ENCODE data around the gene DNAH8.
"Not testable (repeated sequence)": the region's sequence is repeated elsewhere in the genome, so short reads cannot be mapped to it uniquely, and the experiment has no call there.

The DNAH8 gene

DNA sequence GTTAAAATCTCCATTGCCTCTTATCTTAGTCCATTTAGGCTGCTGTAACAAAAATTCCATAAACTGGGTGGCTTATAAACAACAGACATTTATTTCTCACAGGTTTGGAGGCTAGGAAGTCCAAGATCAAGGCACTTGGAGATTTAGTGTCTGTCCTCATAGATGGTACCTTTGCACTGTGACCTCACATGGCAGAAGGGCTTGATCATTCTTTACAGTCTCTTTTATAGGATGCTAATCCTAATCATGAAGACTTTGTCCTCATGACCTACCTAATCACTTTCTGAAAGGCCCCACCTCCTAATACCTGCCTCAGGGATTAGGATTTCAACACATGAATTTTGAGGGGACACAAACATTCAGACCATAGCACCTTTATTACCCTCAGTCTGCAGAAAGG lies 18.8 kb upstream of the DNAH8 start:
- Histone ChIP-seq H3K23ac (ENCODE audit: low read length) (no peak overlapping the region), H2AFZ (ENCODE audit: insufficient read depth, low read length, poor library complexity) (no peak overlapping the region), H2BK120ac (ENCODE audit: insufficient read depth, low read length, poor library complexity) (no peak overlapping the region), H2BK5ac (ENCODE audit: low read depth, low read length, poor library complexity) (no peak overlapping the region), H3K4me1 (ENCODE audit: control insufficient read depth in 1 of 2, insufficient read depth in 2 of 2, low read length in 2 of 2) (no peaks in the 10 kb centered on the region), H4K8ac (ENCODE audit: low read depth, low read length) (no peak overlapping the region), H3K9ac (ENCODE audit: low read length) (no peak overlapping the region), H3K4ac (ENCODE audit: low read depth, low read length) (no peak overlapping the region), H3K4me3 (ENCODE audit: low read depth, low read length) (no peak overlapping the region), H3K9me3 (ENCODE audit: insufficient read depth, low read depth, low read length) (no peaks in the 10 kb centered on the region), H3K18ac (ENCODE audit: low read length) (no peak overlapping the region), H2BK12ac (ENCODE audit: low read length) (no peak overlapping the region), H3K36me3 (ENCODE audit: control insufficient read depth in 1 of 2, insufficient read depth in 2 of 2, low read length in 2 of 2) (peaks cover 2 to 3% of the 10 kb centered on the region in 2 experiments), H3K79me2 (ENCODE audit: control insufficient read depth, insufficient read depth, low read length, poor library complexity) (no peaks in the 10 kb centered on the region), H3K27me3 (ENCODE audit: insufficient read depth, low read length) (no peaks in the 10 kb centered on the region), H2AK5ac (ENCODE audit: low read length) (no peak overlapping the region), H3K27ac (ENCODE audit: low read depth, low read length) (no peak overlapping the region), H4K91ac (ENCODE audit: low read depth, low read length) (no peak overlapping the region), H3K79me1 (ENCODE audit: low read length) (no peaks in the 10 kb centered on the region), H3K14ac (ENCODE audit: low read length) (no peak overlapping the region), H4K12ac (ENCODE audit: low read depth, low read length) (no peak overlapping the region), H3K4me2 (ENCODE audit: low read length) (no peak overlapping the region)
- DNase-seq: no peak

GRCh38 chr6:38697846-38698245 lies 17.3 kb upstream of the DNAH8 start:
- H2AK5ac ChIP-seq (ENCODE audit: low read length): no peak overlapping the region
- no peak overlapping the region for H4K8ac ChIP-seq (ENCODE audit: low read depth, low read length)
- no peak overlapping the region for H2BK120ac ChIP-seq (ENCODE audit: insufficient read depth, low read length, poor library complexity)
- no peaks in the 10 kb centered on the region for H3K27me3 ChIP-seq (ENCODE audit: insufficient read depth, low read length)
- H3K4me2 ChIP-seq (ENCODE audit: low read length): no peak overlapping the region
- H3K27ac ChIP-seq (ENCODE audit: low read depth, low read length): no peak overlapping the region
- peaks cover 2 to 3% of the 10 kb centered on the region in 2 experiments for H3K36me3 ChIP-seq (ENCODE audit: control insufficient read depth in 1 of 2, insufficient read depth in 2 of 2, low read length in 2 of 2)
- no peak overlapping the region for H3K4ac ChIP-seq (ENCODE audit: low read depth, low read length)
- H3K79me2 ChIP-seq (ENCODE audit: control insufficient read depth, insufficient read depth, low read length, poor library complexity): peaks cover 5% of the 10 kb centered on the region
- no peak overlapping the region for H2BK12ac ChIP-seq (ENCODE audit: low read length)
- no peaks in the 10 kb centered on the region for H3K4me1 ChIP-seq (ENCODE audit: control insufficient read depth in 1 of 2, insufficient read depth in 2 of 2, low read length in 2 of 2)
- no peak overlapping the region for H3K4me3 ChIP-seq (ENCODE audit: low read depth, low read length)
- no peak for DNase-seq
- H4K12ac ChIP-seq (ENCODE audit: low read depth, low read length): no peak overlapping the region
- no peak overlapping the region for H2AFZ ChIP-seq (ENCODE audit: insufficient read depth, low read length, poor library complexity)
- H3K14ac ChIP-seq (ENCODE audit: low read length): no peak overlapping the region
- H3K79me1 ChIP-seq (ENCODE audit: low read length): peaks cover 5% of the 10 kb centered on the region
- no peaks in the 10 kb centered on the region for H3K9me3 ChIP-seq (ENCODE audit: insufficient read depth, low read depth, low read length)
- no peak overlapping the region for H3K23ac ChIP-seq (ENCODE audit: low read length)
- WGBS (ENCODE audit: extremely low coverage, insufficient coverage, insufficient read length): no CpG with 5 or more reads among the region's 3 CpGs
- no peak overlapping the region for H3K9ac ChIP-seq (ENCODE audit: low read length)
- no peak overlapping the region for H4K91ac ChIP-seq (ENCODE audit: low read depth, low read length)
- no peak overlapping the region for H2BK5ac ChIP-seq (ENCODE audit: low read depth, low read length, poor library complexity)
- no peak overlapping the region for H3K18ac ChIP-seq (ENCODE audit: low read length)

GRCh38 chr6:38699702-38700101 lies 15.4 kb upstream of the DNAH8 start:
- H4K91ac ChIP-seq (ENCODE audit: low read depth, low read length); H3K4me3 ChIP-seq (ENCODE audit: low read depth, low read length); H3K27me3 ChIP-seq (ENCODE audit: insufficient read depth, low read length); H3K79me1 ChIP-seq (ENCODE audit: low read length); DNase-seq; H2BK12ac ChIP-seq (ENCODE audit: low read length); H3K79me2 ChIP-seq (ENCODE audit: control insufficient read depth, insufficient read depth, low read length, poor library complexity); H3K14ac ChIP-seq (ENCODE audit: low read length); H3K27ac ChIP-seq (ENCODE audit: low read depth, low read length); H3K9me3 ChIP-seq (ENCODE audit: insufficient read depth, low read depth, low read length); H2AFZ ChIP-seq (ENCODE audit: insufficient read depth, low read length, poor library complexity); H3K4ac ChIP-seq (ENCODE audit: low read depth, low read length); H2BK120ac ChIP-seq (ENCODE audit: insufficient read depth, low read length, poor library complexity); H3K9ac ChIP-seq (ENCODE audit: low read length); H3K36me3 ChIP-seq (ENCODE audit: control insufficient read depth in 1 of 2, insufficient read depth in 2 of 2, low read length in 2 of 2); H3K23ac ChIP-seq (ENCODE audit: low read length); H4K12ac ChIP-seq (ENCODE audit: low read depth, low read length); H2BK5ac ChIP-seq (ENCODE audit: low read depth, low read length, poor library complexity); H2AK5ac ChIP-seq (ENCODE audit: low read length); H4K8ac ChIP-seq (ENCODE audit: low read depth, low read length); H3K4me1 ChIP-seq (ENCODE audit: control insufficient read depth in 1 of 2, insufficient read depth in 2 of 2, low read length in 2 of 2); H3K18ac ChIP-seq (ENCODE audit: low read length); H3K4me2 ChIP-seq (ENCODE audit: low read length): not testable (repeated sequence)
- WGBS (ENCODE audit: extremely low coverage, insufficient coverage, insufficient read length): no CpG with 5 or more reads among the region's 3 CpGs

DNA sequence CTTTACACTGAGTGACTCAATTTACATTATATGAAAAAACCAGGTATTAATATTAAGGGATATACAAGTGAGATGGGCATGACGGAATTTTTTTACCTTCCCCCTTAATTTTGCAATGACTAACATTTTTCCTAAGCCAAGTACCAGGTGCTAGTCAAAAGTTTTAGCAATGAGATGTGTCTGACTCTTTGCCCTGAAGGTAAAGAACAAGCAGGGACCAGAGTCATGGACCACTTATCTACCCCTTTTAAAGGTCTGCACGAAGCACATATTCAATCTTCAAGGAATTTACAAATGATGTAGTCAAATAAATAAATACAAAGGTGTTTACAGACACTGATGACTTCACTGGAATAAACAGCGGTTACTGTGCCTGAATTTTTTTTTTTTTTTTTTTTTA lies 13.6 kb upstream of the DNAH8 start:
- H4K12ac ChIP-seq (ENCODE audit: low read depth, low read length): no peak overlapping the region
- H3K9me3 ChIP-seq (ENCODE audit: insufficient read depth, low read depth, low read length): no peaks in the 10 kb centered on the region
- WGBS (ENCODE audit: extremely low coverage, insufficient coverage, insufficient read length): no CpG with 5 or more reads among the region's 3 CpGs
- no peak overlapping the region for H2BK120ac ChIP-seq (ENCODE audit: insufficient read depth, low read length, poor library complexity)
- H3K36me3 ChIP-seq (ENCODE audit: control insufficient read depth in 1 of 2, insufficient read depth in 2 of 2, low read length in 2 of 2): peaks cover 0 to 1% of the 10 kb centered on the region in 2 experiments
- peak in 1 of 2 donors; percentile 70 for DNase-seq
- no peak overlapping the region for H3K27ac ChIP-seq (ENCODE audit: low read depth, low read length)
- H2BK12ac ChIP-seq (ENCODE audit: low read length): no peak overlapping the region
- no peak overlapping the region for H2AK5ac ChIP-seq (ENCODE audit: low read length)
- H2BK5ac ChIP-seq (ENCODE audit: low read depth, low read length, poor library complexity): no peak overlapping the region
- peaks cover 6% of the 10 kb centered on the region for H3K79me1 ChIP-seq (ENCODE audit: low read length)
- no peaks in the 10 kb centered on the region for H3K27me3 ChIP-seq (ENCODE audit: insufficient read depth, low read length)
- H3K79me2 ChIP-seq (ENCODE audit: control insufficient read depth, insufficient read depth, low read length, poor library complexity): peaks cover 5% of the 10 kb centered on the region
- no peaks in the 10 kb centered on the region for H3K4me1 ChIP-seq (ENCODE audit: control insufficient read depth in 1 of 2, insufficient read depth in 2 of 2, low read length in 2 of 2)
- no peak overlapping the region for H3K23ac ChIP-seq (ENCODE audit: low read length)
- no peak overlapping the region for H3K14ac ChIP-seq (ENCODE audit: low read length)
- H3K4ac ChIP-seq (ENCODE audit: low read depth, low read length): no peak overlapping the region
- H4K8ac ChIP-seq (ENCODE audit: low read depth, low read length): no peak overlapping the region
- no peak overlapping the region for H2AFZ ChIP-seq (ENCODE audit: insufficient read depth, low read length, poor library complexity)
- H3K18ac ChIP-seq (ENCODE audit: low read length): no peak overlapping the region
- H4K91ac ChIP-seq (ENCODE audit: low read depth, low read length): no peak overlapping the region
- H3K4me3 ChIP-seq (ENCODE audit: low read depth, low read length): no peak overlapping the region
- H3K9ac ChIP-seq (ENCODE audit: low read length): no peak overlapping the region
- H3K4me2 ChIP-seq (ENCODE audit: low read length): no peak overlapping the region

All from trophoblast cell (in vitro differentiated cells and primary cell).